KOPT-K1 (cell line): ENCODE results near the gene ITGA8.

Experiments
- H3K27ac ChIP-seq: fragments of 200-600 bp; sonication (generic); 2 replicates; pipeline ENCODE4 v1.5.1; 2016; ENCODE audit warnings: antibody characterized with exemption, mild to moderate bottlenecking, low read depth, low read length; ENCODE audit not compliant: poor library complexity, severe bottlenecking
- H3K36me3 ChIP-seq: fragments of 200-600 bp; sonication (generic); 2 replicates; pipeline ENCODE4 v1.5.1; 2017; ENCODE audit warnings: antibody characterized with exemption, mild to moderate bottlenecking, low read length, moderate library complexity; ENCODE audit not compliant: insufficient read depth
- H3K9me3 ChIP-seq: fragments of 200-600 bp; sonication (generic); 2 replicates; pipeline ENCODE4 v1.5.1; 2017; ENCODE audit warnings: antibody characterized with exemption, low read length, mild to moderate bottlenecking; ENCODE audit not compliant: insufficient read depth, poor library complexity, severe bottlenecking

Gene ITGA8

GRCh38 chr10:15625261-15625660, 94.5 kb downstream of the ITGA8 start:
- Histone ChIP-seq H3K36me3 (no peaks in the 10 kb centered on the region), H3K9me3 (no peaks in the 10 kb centered on the region), H3K27ac (no peak overlapping the region)

DNA sequence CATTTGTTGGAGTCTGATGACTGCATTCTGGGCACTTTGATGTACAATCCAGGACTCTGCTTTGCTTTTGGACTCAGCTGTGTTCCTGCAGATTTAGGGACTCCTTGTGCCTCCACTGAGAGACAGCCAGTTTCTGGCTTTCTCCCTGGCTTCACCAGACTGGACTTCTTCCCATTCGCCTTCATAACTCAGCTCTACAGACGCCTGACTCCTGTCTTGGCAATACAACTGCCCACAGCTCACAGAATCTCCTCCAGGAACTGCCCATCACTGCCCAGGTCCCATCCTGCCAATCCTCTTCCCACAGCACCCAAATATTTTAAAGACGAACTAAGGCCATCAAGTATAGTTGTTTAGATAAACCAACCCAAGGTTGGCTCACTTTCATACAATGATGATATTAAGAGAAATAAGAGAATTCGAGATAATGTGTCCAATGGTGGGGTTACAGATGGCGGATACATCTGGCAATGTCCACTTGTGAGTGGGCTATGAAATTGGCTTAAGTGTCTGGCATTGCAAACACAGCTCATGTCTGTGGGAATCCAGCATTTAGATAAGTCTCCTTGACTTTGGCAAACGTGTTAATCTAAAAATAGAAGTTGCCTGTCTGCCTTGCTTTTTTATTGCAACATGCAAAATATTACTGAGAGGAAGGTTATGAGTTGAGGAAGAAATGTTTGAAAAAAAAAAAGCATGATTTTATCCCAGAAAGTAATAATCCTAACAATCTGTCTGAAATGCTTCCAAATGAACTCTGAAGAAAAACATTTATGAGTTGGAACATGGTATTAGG, 95.1 kb downstream of the ITGA8 start:
- Histone ChIP-seq H3K9me3 (no peaks in the 10 kb centered on the region), H3K36me3 (no peaks in the 10 kb centered on the region), H3K27ac (no peak overlapping the region)

DNA sequence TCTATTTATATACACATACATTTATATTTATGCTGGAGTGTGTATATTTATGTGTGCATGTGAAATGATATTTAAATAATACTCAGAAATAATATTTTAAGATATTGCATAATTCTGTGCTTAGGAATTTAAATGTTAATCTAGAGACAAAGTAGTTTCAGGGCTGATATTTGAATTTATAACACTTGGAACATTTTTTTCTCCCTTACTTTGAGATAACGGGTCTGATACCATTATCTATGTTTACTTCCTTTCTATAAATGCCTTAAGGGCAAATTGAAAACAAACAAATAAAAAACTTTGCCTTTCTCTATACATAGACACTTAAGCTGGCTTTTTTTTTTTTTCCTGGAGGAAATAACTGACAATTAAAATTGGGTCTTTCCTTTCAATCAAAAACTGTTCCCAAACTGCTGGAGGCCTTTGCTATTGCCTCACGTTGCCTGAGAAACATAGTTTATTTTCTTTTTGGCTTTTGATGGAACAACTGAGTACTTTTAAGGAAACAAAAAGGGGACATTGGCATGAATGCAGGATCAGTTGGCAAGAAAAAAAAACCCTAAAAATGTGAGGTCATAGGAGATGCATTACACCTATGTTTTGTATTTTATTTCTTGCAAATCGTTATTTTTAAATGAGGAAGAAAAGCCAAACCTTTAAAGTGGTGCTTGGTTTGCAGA, 98.7 kb downstream of the ITGA8 start:
- Histone ChIP-seq H3K27ac (no peak overlapping the region), H3K36me3 (no peaks in the 10 kb centered on the region), H3K9me3 (no peaks in the 10 kb centered on the region)

DNA sequence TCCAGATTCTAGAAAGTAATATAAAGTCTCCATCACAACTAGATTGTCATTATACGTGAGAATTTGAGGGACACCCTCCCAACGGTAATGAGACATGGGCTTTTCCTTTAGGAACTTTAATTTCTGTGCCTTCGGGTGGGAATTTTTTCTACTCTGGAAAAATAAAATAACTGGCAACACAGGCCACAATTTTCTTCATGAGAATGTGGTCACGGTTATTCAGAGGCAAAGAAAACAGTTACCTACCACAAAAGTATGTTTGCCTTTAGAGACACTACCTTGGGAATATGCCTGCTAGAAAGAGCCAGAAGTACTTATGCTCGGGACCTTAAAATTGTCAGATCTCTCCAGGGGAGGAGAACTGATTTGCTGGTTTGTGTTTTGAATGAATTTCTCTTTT, 99.4 kb downstream of the ITGA8 start:
- Histone ChIP-seq H3K27ac (no peak overlapping the region), H3K36me3 (no peaks in the 10 kb centered on the region), H3K9me3 (no peaks in the 10 kb centered on the region)

DNA sequence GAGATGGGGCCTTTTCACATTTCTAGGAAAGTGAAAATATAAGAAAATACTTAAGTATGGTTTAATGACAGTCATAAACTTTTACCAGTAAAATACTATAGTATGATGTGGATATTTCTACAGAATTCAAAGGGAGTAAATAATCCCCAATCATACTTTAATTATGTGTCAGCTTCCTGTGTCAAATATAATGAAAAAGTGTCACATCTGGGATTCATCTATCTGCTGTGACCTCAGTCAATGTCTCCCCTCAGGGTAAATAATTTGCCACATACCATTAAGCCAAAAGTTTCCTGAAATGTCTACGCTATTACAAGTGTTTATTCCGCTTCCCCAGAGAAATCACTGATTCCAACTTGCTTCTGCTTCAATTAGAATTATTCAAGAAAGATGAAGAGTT, 110.5 kb downstream of the ITGA8 start:
- Histone ChIP-seq H3K9me3 (no peaks in the 10 kb centered on the region), H3K27ac (no peak overlapping the region)

GRCh38 chr10:15606377-15606776, 113.3 kb downstream of the ITGA8 start:
- no peak overlapping the region for H3K27ac ChIP-seq
- H3K9me3 ChIP-seq, result no peaks in the 10 kb centered on the region
- H3K36me3 ChIP-seq, result no peaks in the 10 kb centered on the region

More for the DNA sequence above, 110.5 kb downstream of the ITGA8 start:
- no peaks in the 10 kb centered on the region for H3K36me3 ChIP-seq

DNA sequence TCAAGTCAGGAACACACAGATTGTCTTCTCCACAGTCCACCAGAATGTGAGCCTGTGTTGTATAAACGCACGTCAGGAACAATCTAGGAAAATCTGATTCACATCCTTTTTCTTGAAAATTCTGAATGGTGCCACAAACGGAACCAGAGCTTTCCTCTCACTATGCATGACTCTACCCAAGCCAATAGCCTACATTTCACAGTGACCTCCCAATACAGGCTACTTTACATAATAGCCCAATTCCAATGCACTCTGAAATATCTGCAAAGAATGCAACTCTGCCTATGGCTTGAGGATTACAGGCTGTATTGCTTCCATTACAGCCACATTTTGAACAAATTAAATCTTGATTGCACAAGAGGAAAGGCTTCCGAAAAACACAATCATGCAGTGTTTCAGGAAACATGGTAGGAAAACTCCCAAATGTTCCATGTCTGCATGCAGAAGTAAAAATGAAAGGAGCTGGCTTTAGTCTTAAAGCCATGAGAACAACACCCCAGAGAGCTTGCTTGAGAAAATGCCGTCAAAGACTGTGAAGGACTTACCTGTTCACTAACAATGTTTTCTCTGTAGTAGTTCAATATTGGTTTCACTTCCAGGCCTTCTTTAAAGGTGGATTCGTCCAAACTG, 113.9 kb downstream of the ITGA8 start:
- Histone ChIP-seq H3K9me3 (no peaks in the 10 kb centered on the region), H3K27ac (no peak overlapping the region), H3K36me3 (no peaks in the 10 kb centered on the region)

GRCh38 chr10:15603446-15604011, 116.2 kb downstream of the ITGA8 start:
- Histone ChIP-seq H3K27ac (no peak overlapping the region), H3K9me3 (no peaks in the 10 kb centered on the region), H3K36me3 (no peaks in the 10 kb centered on the region)

GRCh38 chr10:15601819-15602218, 117.9 kb downstream of the ITGA8 start:
- H3K36me3 ChIP-seq, result no peaks in the 10 kb centered on the region
- no peak overlapping the region for H3K27ac ChIP-seq
- H3K9me3 ChIP-seq, result no peaks in the 10 kb centered on the region

DNA sequence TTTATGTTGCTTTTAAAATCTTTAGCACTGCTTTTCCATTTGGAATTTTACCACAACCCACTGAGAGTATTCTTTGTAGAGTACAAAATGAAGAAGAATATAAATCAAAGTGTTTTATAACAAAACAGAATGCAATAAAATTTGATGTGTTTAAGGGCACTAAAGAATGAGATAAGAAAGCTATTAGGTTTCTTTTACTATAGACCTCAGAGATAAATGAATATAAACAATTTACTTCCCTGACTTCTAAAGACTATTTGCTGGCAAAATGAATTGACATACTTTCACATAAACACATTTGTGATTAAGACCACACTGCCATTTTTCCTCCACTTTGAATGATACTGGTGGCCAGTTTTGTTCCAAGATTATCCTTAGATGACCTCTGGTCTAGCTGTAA, 124.5 kb downstream of the ITGA8 start:
- Histone ChIP-seq H3K27ac (no peak overlapping the region), H3K9me3 (no peaks in the 10 kb centered on the region), H3K36me3 (no peaks in the 10 kb centered on the region)

GRCh38 chr10:15591937-15592336, 127.8 kb downstream of the ITGA8 start:
- Histone ChIP-seq H3K36me3 (no peaks in the 10 kb centered on the region), H3K9me3 (no peaks in the 10 kb centered on the region), H3K27ac (no peak overlapping the region)

DNA sequence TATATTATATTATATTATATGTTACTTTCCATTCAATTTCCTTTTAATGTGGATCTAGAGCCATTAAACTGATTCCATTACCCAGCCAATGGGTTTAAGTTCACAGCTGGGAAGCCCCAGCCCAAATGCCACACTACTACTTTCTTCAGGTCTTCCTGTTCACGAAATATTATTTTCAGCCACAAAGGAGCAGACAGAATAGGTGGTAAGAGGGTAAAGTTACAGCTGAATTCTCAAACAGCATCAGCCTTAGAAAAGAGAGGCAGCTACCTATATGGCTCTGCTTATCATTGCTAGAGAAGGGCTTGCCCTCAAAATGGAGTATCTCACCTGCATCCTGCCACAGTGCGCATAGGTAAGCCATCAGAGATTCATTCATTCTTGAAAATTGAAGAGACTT, 128.3 kb downstream of the ITGA8 start:
- Histone ChIP-seq H3K36me3 (no peaks in the 10 kb centered on the region), H3K9me3 (no peaks in the 10 kb centered on the region), H3K27ac (no peak overlapping the region)

DNA sequence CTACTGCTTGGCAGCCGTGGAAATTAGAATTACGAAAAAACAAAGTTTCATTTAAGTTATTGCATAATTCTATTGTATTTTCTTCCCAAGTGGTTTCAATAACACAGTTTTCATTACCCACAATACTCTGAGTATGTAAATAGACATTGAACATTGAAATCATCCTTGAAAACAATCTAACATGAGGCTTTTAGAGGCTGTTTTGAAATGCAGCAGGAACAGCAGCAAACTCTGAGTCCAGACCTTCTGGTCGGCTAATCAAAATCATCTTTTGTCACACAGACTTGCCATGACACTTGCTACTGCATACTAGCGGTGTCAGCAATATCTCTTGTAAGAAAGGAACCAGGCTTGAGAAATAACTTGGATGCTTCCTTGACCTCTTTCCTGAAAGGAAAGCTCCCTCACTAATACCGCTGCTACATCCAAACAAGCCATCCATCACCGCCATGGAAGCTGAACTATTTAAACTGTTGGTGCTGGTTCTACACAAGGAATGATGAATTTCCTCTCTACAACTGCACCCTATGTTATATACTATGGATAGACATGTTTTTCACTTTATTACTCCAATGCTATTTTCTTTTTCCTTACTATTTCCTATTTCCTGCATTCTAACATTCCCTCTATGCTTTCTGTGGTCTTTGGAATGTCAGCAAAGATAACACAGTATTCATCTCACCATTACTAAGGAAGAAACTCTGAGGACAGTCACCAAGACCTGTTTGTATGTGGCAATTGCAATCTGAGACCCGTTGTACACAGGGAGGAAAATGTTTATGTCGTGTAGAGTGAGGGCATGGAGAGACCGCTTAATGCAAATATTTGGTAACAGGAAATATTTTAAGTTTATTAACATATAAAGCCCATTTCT, 130.8 kb downstream of the ITGA8 start:
- no peaks in the 10 kb centered on the region for H3K36me3 ChIP-seq

GRCh38 chr10:15588151-15588550, 131.6 kb downstream of the ITGA8 start:
- Histone ChIP-seq H3K9me3 (no peaks in the 10 kb centered on the region), H3K27ac (no peak overlapping the region), H3K36me3 (no peaks in the 10 kb centered on the region)

More for the DNA sequence above, 130.8 kb downstream of the ITGA8 start:
- H3K27ac ChIP-seq, result no peak overlapping the region
- H3K9me3 ChIP-seq, result no peaks in the 10 kb centered on the region
